B cell (primary cell): ENCODE data around the gene ARHGAP1.

Experiments
- CTCF ChIP-seq: fragments of 200-600 bp; IDR thresholded peaks from one replicate; pipeline ENCODE4 v1.8.0; 2022; ENCODE audit warnings: antibody characterized with exemption, mild to moderate bottlenecking
- EZH2 ChIP-seq: IDR thresholded peaks from 2 replicates; pipeline ENCODE4 v1.6.1; 2012; ENCODE audit warnings: borderline replicate concordance, low read depth, mild to moderate bottlenecking, moderate library complexity, low read length; ENCODE audit not compliant: insufficient read depth, poor library complexity, severe bottlenecking

- TF ChIP-seq CTCF: no peak
- TF ChIP-seq EZH2: no peak
These were observed 3.1 kb downstream of the ARHGAP1 start for GRCh38 chr11:46697303-46697702.
